C4-2B (cell line): ENCODE results near the gene SORCS2.

ENCODE experiments used
- H3K27ac ChIP-seq: fragments of 450-650 bp; 2 replicates; pipeline ENCODE4 v1.5.1; 2017
- CTCF ChIP-seq: fragments of 450-650 bp; conservative IDR thresholded peaks from 2 replicates; pipeline ENCODE4 v1.5.1; 2017; ENCODE audit warnings: mild to moderate bottlenecking
- ZFX ChIP-seq: fragments of 450-650 bp; IDR thresholded peaks from 2 replicates; pipeline ENCODE4 v1.6.1; 2017

Gene SORCS2

GRCh38 chr4:7781993-7782392 is 589.7 kb downstream of the SORCS2 start:
- no peak overlapping the region for H3K27ac ChIP-seq
- TF ChIP-seq CTCF: no peak
- no peak for TF ChIP-seq ZFX

GRCh38 chr4:7782783-7783182 is 590.4 kb downstream of the SORCS2 start:
- no peak overlapping the region for H3K27ac ChIP-seq
- TF ChIP-seq CTCF (no peak), ZFX (no peak)

- H3K27ac ChIP-seq: no peak overlapping the region
Measured at GRCh38 chr4:7783541-7783940, 591.2 kb downstream of the SORCS2 start.

GRCh38 chr4:7784131-7784870 is 592.0 kb downstream of the SORCS2 start:
- TF ChIP-seq ZFX (no peak), CTCF (no peak)

More at GRCh38 chr4:7783541-7783940, 591.2 kb downstream of the SORCS2 start:
- TF ChIP-seq CTCF: no peak
- no peak for TF ChIP-seq ZFX

GRCh38 chr4:7785017-7785416 is 592.7 kb downstream of the SORCS2 start:
- H3K27ac ChIP-seq: no peak overlapping the region
- no peak for TF ChIP-seq CTCF
- TF ChIP-seq ZFX: no peak

More at GRCh38 chr4:7784131-7784870, 592.0 kb downstream of the SORCS2 start:
- no peak overlapping the region for H3K27ac ChIP-seq

GRCh38 chr4:7786040-7786439 is 593.7 kb downstream of the SORCS2 start:
- TF ChIP-seq ZFX (no peak), CTCF (no peak)
- no peak overlapping the region for H3K27ac ChIP-seq

- H3K27ac ChIP-seq: no peak overlapping the region
- TF ChIP-seq CTCF: no peak
- no peak for TF ChIP-seq ZFX
Measured at GRCh38 chr4:7786517-7786916, 594.2 kb downstream of the SORCS2 start.
